NCI-H1930 (cell line): ENCODE data around the gene PAK1IP1.
"Not testable (repeated sequence)": the region's sequence is repeated elsewhere in the genome, so short reads cannot be mapped to it uniquely, and the experiment has no call there.

ENCODE experiments used
- DNase-seq, 2 experiments: peaks; one replicate each; lab custom pipeline; 2025; lab: John Stamatoyannopoulos, UW

PAK1IP1 gene

DNA sequence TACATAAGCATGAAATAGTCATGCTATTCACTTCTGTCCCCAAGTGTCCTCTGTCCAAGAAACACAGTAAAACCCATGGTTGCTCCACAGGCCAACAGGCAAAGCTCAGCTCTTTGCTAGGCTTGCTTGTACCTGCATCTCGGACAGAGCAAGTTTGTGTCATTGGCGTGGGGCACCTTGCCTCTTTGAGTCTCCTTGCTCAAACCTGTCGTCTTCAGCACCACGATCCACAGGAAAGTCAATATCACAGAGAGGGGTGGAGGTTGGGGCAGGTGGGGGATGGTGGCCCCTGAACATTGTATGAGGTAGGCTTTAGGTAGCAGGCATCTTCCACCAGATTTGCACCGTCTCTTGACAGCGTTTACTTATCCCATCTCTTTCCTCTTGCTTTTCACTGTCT, 48.7 kb downstream of the PAK1IP1 start:
- DNase-seq: no peak

- no peak for DNase-seq
These were observed 50.3 kb downstream of the PAK1IP1 start for GRCh38 chr6:10745116-10745515.

GRCh38 chr6:10746915-10747250, 52.1 kb downstream of the PAK1IP1 start:
- DNase-seq: no peak

- DNase-seq: peak; percentile 95 to 98
These were observed 52.6 kb downstream of the PAK1IP1 start, which contains the start of gene TMEM14B for GRCh38 chr6:10747251-10747972. TSS of gene TMEM14B (plus strand) at chr6:10747805. CDS start at chr6:10749246, 1,441 bp downstream.

DNA sequence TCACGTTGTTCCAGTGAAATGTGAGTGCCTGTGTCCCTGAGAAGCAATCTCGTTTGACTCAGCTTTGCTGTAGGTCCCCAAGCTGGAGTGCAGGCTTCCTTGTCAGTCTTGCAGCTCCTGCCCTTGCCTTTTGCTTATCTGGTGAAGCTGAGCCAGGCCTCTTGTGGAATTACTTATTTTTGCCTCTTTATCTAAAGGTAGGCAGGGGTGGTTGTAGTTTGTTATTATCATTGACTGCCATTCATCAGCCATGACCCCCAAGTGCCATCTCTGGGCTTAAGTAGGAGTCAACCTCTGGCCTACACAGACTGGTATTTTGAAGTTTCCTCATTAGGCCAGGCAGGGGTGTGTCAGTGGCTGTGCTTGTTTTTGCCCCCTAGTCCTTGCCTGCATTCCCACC, 55.0 kb downstream of the PAK1IP1 start:
- no peak for DNase-seq

- DNase-seq: not testable (repeated sequence)
These were observed 55.8 kb downstream of the PAK1IP1 start for GRCh38 chr6:10750568-10750967.

- not testable (repeated sequence) for DNase-seq
These were observed 57.0 kb downstream of the PAK1IP1 start for GRCh38 chr6:10751757-10752156.

- DNase-seq: no peak
These were observed 61.3 kb downstream of the PAK1IP1 start for GRCh38 chr6:10756085-10756484.
